ENCODE data around the gene NKX2-4. TPM values are rescaled to one million over a fixed set of nuclear protein-coding genes. Genes with fewer than 3 reads are reported as not detected.
A peak's percentile ranks its signal among the peaks of the same experiment; 100 is the strongest.

NKX2-4 gene
- total and polyA plus RNA-seq, 2 of the 13 experiments (the other 11 are each of a cell fraction or from before 2014, with no cell fraction given) = not detected

- peak; percentile 61; the same call in 1 of the 2 replicates for TF ChIP-seq BCL3 (CRISPR knock-in tag; IDR thresholded peaks at IDR 0.05)
- peak; percentile 80 for TF ChIP-seq ZNF770 (CRISPR knock-in tag; IDR thresholded peaks at IDR 0.05)
- 0 out of 2 replicates have a peak, but pooled peaks have one; percentile 22 for TF ChIP-seq PHF21A (CRISPR knock-in tag; IDR thresholded peaks at IDR 0.05)
- TF ChIP-seq PRDM15 (CRISPR knock-in tag; IDR thresholded peaks at IDR 0.05) = no peak
- TF ChIP-seq TEAD3 (CRISPR knock-in tag; optimal IDR thresholded peaks at IDR 0.05; ENCODE audit: borderline replicate concordance) = peak; percentile 14
- peak; percentile 77 for TF ChIP-seq HOMEZ (CRISPR knock-in tag; IDR thresholded peaks at IDR 0.05; ENCODE audit: low read depth)
Observed at GRCh38 chr20:21364413-21364812, 32.9 kb downstream of the NKX2-4 start (continued).

All from HepG2 (cell line).